ENCODE measurements around the gene MRGPRX4.

DNA sequence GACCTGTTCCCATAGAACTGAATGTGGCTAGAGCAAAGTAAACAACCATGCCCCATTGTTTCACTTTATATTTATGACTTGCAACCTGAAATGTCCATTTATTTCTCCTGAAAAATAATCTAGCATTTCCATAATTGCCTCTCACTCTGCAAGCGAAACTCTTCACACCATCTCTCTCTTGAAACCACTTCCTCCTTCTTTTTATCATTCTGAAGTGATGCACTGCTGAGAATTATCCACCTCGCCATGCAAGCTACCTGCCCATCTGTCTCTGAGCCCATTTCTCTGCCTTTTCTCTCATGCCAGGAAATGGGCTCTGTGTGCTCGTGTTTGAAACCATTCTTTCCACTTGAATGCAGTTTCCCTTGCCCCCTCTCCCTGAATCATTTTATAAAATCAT, 26.8 kb upstream of the MRGPRX4 start:
- no peak for TF ChIP-seq EZH2 (IDR thresholded peaks at IDR 0.05; ENCODE audit: borderline replicate concordance, low read length)
- TF ChIP-seq, protein P1, sequence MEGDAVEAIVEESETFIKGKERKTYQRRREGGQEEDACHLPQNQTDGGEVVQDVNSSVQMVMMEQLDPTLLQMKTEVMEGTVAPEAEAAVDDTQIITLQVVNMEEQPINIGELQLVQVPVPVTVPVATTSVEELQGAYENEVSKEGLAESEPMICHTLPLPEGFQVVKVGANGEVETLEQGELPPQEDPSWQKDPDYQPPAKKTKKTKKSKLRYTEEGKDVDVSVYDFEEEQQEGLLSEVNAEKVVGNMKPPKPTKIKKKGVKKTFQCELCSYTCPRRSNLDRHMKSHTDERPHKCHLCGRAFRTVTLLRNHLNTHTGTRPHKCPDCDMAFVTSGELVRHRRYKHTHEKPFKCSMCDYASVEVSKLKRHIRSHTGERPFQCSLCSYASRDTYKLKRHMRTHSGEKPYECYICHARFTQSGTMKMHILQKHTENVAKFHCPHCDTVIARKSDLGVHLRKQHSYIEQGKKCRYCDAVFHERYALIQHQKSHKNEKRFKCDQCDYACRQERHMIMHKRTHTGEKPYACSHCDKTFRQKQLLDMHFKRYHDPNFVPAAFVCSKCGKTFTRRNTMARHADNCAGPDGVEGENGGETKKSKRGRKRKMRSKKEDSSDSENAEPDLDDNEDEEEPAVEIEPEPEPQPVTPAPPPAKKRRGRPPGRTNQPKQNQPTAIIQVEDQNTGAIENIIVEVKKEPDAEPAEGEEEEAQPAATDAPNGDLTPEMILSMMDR (IDR thresholded peaks at IDR 0.05; ENCODE audit: low read length), result no peak

Data from OCI-LY1 (cell line).